Activated T-helper 1 cell treated with Interleukin-2 at 50 U/mL for 16 hours (primary cell): Measurements from ENCODE around the gene ZNF540.
"Not testable (repeated sequence)": the region's sequence is repeated elsewhere in the genome, so short reads cannot be mapped to it uniquely, and the experiment has no call there.

ENCODE experiments used
- DNase-seq: peaks from one replicate; pipeline ENCODE4 v3.0.0-alpha.2; 2020; ENCODE audit warnings: low read depth

The ZNF540 gene

GRCh38 chr19:37594304-37594981, at the start of gene ZNF540, which contains the start of gene ZNF571:
Gene ZNF540, plus strand, starts transcription at chr19:37594876. Its CDS starts 3,572 bp downstream, at chr19:37598448.
Gene ZNF571, minus strand, starts transcription at chr19:37594792. Its CDS starts 8,116 bp downstream, at chr19:37586676.
- DNase-seq = peak; percentile 81

GRCh38 chr19:37551129-37551993, 43.3 kb upstream of the ZNF540 start:
- peak; percentile 17 for DNase-seq

GRCh38 chr19:37563518-37563917, 31.2 kb upstream of the ZNF540 start:
- no peak for DNase-seq

DNA sequence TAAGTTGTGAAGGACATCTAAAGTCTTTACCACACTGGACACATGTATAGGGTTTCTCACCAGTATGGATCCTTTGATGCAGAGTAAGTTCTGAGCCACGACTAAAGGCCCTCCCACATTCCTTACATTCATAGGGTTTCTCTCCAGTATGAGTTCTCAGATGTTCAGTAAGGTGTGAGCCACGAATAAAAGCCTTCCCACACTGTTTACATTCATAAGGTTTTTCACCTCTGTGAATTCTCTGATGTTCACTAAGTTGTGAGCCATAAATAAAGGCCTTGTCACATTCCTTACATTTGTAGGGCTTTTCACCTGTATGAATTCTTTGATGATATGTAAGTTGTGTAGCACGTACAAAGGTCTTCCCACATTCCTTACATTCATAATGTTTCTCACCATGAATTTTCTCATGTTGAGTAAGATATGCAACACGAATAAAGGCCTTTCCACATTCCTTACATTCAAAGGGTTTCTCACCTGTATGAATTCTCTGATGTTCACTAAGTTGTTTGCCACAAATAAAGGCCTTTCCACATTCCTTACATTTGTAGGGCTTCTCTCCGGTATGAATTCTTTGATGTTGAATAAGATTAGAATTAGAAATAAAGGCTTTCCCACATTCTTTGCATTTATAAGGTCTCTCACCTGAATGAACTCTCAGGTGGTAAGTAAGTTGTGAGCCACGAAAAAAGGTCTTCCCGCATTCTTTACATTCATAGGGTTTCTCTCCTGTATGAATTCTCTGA, 29.9 kb upstream of the ZNF540 start:
- DNase-seq = no peak

- no peak for DNase-seq
Measured at GRCh38 chr19:37565370-37565669, 29.4 kb upstream of the ZNF540 start.

DNA sequence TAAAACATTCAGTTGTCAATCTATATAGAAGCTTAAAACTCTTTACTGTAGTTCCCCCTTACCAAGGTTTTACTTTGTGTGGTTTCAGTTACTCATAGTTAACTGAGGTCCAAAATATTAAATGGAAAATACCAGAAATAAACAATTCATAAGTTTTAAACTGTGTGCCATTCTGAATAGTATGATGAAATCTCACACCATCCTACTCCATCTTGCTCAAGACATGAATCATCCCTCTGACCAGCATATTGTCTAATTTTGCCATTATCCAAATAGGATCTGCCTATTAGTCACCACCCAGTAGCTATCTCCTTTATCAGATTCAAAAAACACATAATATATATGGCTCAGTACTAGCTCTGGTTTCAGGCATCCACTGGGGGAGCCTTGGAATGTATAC, 22.5 kb upstream of the ZNF540 start:
- no peak for DNase-seq

- no peak for DNase-seq
Measured at GRCh38 chr19:37583340-37583739, 11.3 kb upstream of the ZNF540 start.

- no peak for DNase-seq
Measured at GRCh38 chr19:37593996-37594303, 726 bp upstream of the ZNF540 start.

DNA sequence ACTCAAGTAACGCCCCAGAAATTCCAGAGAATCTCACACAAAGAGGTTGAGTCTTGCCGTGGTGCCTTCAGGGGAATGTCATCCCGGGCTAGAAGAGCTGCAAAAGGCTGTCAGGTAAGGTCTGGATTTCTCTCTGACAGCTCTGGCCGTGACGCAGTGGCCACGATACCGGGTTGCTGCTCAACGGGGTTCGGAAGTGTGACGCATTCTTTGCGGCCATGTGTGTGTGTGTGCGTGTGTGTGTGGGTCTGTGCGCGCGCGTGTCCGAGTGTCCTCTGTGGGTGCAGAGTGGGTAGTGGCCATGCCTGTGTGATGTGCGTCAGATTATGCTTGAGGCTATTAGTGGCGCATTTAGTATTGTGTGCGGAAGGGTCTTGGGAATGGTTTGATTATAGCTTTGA, 306 bp downstream of the ZNF540 start:
- DNase-seq = peak; percentile 40

DNA sequence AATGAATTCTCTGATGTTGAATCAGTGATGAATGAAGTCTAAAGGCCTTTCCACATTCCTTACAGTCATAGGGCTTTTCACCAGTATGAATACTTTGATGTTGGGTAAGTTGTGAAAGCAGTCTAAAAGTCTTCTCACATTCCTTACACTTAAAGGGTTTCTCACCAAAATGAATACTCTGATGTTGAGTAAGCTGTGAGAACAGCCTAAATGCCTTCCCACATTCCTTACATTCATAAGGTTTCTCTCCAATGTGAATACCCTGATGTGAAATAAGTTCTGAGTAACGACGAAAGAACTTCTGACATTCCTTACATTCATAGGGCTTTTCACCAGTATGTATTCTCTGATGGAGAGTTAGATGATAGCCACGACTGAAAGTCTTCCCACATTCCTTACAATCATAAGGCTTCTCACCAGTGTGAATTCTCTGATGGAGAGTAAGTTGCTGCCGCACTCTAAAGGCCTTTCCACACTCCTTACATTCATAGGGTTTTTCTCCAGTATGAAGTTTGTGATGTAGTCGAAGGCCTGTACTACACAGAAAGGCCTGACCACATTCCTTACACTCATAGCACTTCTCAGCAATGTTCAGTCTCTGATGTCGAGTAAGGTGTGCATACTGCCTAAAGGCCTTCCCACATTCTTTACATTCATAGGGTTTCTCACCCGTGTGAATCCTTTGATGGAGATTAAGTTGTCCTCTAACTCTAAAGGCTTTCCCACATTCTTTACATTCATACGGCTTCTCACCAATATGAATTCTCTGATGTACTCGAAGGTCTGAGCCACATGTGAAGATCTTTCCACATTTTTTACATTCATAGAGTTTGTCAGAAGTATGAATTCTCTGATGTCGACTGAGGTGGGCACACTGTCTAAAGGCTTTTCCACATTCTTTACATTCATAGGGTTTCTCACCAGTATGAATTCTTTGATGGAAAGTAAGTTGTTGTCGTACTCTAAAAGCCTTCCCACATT, 40.7 kb downstream of the ZNF540 start:
- no peak for DNase-seq

- DNase-seq = no peak
Measured at GRCh38 chr19:37654118-37654517, 59.4 kb downstream of the ZNF540 start.

- DNase-seq = peak; percentile 1
Measured at GRCh38 chr19:37654629-37655300, 60.1 kb downstream of the ZNF540 start.

DNA sequence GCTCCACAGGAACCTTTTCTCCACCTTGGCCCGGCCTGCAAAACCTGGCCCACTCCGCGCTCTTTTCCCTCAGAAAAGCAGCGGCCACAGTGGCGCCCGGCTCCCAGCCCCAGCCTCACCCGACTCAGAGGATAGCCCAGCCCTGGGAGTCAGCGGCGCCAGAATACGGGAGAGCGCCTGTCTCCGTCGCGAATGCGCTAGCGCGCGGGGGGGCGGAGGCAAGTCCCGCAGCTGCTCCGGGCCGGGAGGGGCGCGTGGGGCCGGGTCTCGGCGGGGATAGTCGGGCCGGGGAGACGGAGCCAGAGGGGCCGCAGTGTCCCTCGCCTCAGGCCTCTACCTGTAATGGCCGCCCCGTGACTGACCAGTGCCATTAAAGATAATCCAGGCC, 60.6 kb downstream of the ZNF540 start, which contains the start of gene ZFP30:
Gene ZFP30 (minus strand): TSS at position 165 of the 388 bp plus-strand sequence. CDS start 7,643 bp downstream, outside the sequence.
- DNase-seq = peak; percentile 63

DNA sequence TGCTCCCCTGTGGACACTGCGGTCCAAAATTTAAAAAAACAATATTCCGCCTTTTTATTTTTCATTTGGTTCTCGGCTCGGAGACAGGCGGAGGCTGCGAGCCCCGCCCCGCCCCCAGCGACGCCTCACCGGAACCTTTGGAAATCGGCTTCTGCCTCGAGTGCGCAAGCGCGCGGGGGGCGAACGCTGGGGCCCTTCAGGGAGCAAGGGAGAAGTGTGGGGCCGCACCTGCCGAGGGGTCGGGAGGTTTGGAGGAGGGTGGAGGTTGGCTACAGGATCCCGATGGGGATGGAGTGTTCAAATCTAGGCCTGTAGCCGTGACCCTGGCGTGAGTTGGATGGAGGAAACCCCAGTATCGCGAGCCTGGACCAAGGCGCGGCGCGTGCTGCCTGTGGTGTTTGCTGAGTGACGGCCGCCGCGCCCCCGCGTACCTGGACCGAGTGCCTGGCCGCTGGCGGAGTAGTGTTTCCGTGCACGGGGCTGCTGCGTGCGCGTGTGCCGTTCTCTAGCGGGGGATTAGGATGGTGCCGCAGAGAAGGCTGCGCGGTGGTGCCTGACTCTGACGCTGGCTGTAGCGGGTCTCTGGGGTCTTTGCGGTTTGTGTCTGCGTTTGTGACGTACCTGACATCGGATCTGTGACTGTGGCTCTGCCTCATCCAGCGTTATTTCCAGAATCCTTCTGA, 61.2 kb downstream of the ZNF540 start:
- peak; percentile 67 for DNase-seq

DNA sequence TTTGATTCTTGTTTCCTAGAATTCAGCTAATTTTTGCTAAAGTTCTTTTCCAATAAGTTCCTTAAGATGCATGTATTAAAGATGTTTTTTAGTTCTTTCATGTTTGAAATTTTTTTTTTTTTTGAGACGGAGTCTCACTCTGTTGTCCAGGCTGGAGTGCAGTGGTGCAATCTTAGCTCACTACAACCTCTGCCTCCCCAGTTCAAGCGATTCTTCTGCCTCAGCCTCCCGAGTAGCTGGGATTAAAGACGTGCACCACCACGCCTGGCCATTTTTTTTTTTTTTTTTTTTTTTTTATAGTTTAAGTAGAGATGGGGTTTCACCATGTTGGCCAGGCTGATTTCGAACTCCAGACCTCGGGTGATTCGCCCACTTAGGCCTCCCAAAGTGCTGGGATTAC, 62.5 kb downstream of the ZNF540 start:
- not testable (repeated sequence) for DNase-seq
